Vagina (tissue), 2 donors: ENCODE results near the gene PCDHB7.
"Not testable (repeated sequence)": the region's sequence is repeated elsewhere in the genome, so short reads cannot be mapped to it uniquely, and the experiment has no call there.

Experiments used
- POLR2A ChIP-seq, 2 donors: fragments of 450-650 bp; IDR thresholded peaks; one replicate each; pipeline ENCODE4 v1.6.1; 2017; ENCODE audit warnings: antibody characterized with exemption in 2 of 2, mild to moderate bottlenecking in 2 of 2, moderate library complexity in 2 of 2
- POLR2AphosphoS5 ChIP-seq, 2 donors: sonication (generic); formaldehyde crosslinking; IDR thresholded peaks; one replicate each; pipeline ENCODE4 v1.9.0; 2017; ENCODE audit warnings: antibody characterized with exemption in 2 of 2, mild to moderate bottlenecking in 2 of 2, low read depth in 1 of 2; ENCODE audit not compliant: insufficient read depth in 1 of 2
- TF ChIP-seq, protein P1 (sequence below), 3 experiments: fragments of 450-650 bp in 2 of 3; fragments of 200-600 bp in 1 of 3; sonication (generic) in 1 of 3; IDR thresholded peaks; one replicate each; pipeline ENCODE4 v1.5.1; 2017 to 2019; ENCODE audit warnings: antibody characterized with exemption in 3 of 3, mild to moderate bottlenecking in 2 of 3, moderate library complexity in 2 of 3

- not testable (repeated sequence) for TF ChIP-seq POLR2A (IDR thresholded peaks at IDR 0.05); POLR2AphosphoS5 (IDR thresholded peaks at IDR 0.05; ENCODE audit: insufficient read depth in 1 of 2, low read depth in 1 of 2)
- TF ChIP-seq, protein P1, sequence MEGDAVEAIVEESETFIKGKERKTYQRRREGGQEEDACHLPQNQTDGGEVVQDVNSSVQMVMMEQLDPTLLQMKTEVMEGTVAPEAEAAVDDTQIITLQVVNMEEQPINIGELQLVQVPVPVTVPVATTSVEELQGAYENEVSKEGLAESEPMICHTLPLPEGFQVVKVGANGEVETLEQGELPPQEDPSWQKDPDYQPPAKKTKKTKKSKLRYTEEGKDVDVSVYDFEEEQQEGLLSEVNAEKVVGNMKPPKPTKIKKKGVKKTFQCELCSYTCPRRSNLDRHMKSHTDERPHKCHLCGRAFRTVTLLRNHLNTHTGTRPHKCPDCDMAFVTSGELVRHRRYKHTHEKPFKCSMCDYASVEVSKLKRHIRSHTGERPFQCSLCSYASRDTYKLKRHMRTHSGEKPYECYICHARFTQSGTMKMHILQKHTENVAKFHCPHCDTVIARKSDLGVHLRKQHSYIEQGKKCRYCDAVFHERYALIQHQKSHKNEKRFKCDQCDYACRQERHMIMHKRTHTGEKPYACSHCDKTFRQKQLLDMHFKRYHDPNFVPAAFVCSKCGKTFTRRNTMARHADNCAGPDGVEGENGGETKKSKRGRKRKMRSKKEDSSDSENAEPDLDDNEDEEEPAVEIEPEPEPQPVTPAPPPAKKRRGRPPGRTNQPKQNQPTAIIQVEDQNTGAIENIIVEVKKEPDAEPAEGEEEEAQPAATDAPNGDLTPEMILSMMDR (IDR thresholded peaks at IDR 0.05) = not testable (repeated sequence)
Measured at GRCh38 chr5:141224844-141225243, 52.4 kb downstream of the PCDHB7 start.
